GM10248 (cell line): ENCODE data around the gene GPBAR1.

Source experiments
- CTCF ChIA-PET: fragments of 300-600 bp; sonication (Branson Sonifier 250); formaldehyde crosslinking; extraction: SDS; loops from one replicate; lab custom pipeline; 2021; ENCODE audit warnings: antibody characterized with exemption; lab: Yijun Ruan, JAX
- POLR2A ChIA-PET: fragments of 350-650 bp; sonication (Branson Sonifier 250); formaldehyde crosslinking; extraction: SDS; loops from one replicate; lab custom pipeline; 2020; ENCODE audit warnings: antibody characterized with exemption; lab: Yijun Ruan, JAX
- DNase-seq: peaks from one replicate; pipeline ENCODE4 v3.0.0; 2012; ENCODE audit errors: extremely low spot score
- TF ChIP-seq, protein P1 (sequence below): IDR thresholded peaks from 2 replicates; pipeline ENCODE4 v1.5.1; 2012; ENCODE audit warnings: mild to moderate bottlenecking, low read depth; ENCODE audit errors: extremely low read depth, missing control alignments, control extremely low read depth

GPBAR1 gene

DNA sequence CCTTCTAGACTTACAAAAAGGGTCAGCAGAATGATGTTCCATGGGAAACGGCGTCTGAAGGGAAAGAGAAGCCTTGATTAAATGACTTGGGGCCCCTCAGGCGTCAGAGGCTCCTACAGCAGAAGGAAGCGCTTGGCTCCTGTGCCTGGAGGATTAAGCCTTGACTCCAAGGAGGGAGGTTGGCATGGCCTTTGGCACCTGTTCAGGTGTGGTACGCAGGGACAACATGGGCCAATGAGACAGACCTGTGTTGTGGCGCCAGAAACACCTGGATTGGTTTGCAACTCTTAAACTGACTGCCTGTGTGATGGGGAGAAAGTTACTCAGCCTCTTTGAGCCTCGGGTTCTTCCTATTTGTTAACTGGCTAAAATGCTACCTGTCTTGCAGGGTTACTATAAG, 17.1 kb downstream of the GPBAR1 start:
- POLR2A ChIA-PET, result no interaction called here
- CTCF ChIA-PET, result no interaction called here
- TF ChIP-seq, protein P1, sequence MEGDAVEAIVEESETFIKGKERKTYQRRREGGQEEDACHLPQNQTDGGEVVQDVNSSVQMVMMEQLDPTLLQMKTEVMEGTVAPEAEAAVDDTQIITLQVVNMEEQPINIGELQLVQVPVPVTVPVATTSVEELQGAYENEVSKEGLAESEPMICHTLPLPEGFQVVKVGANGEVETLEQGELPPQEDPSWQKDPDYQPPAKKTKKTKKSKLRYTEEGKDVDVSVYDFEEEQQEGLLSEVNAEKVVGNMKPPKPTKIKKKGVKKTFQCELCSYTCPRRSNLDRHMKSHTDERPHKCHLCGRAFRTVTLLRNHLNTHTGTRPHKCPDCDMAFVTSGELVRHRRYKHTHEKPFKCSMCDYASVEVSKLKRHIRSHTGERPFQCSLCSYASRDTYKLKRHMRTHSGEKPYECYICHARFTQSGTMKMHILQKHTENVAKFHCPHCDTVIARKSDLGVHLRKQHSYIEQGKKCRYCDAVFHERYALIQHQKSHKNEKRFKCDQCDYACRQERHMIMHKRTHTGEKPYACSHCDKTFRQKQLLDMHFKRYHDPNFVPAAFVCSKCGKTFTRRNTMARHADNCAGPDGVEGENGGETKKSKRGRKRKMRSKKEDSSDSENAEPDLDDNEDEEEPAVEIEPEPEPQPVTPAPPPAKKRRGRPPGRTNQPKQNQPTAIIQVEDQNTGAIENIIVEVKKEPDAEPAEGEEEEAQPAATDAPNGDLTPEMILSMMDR, result no peak
- DNase-seq, result no peak

DNA sequence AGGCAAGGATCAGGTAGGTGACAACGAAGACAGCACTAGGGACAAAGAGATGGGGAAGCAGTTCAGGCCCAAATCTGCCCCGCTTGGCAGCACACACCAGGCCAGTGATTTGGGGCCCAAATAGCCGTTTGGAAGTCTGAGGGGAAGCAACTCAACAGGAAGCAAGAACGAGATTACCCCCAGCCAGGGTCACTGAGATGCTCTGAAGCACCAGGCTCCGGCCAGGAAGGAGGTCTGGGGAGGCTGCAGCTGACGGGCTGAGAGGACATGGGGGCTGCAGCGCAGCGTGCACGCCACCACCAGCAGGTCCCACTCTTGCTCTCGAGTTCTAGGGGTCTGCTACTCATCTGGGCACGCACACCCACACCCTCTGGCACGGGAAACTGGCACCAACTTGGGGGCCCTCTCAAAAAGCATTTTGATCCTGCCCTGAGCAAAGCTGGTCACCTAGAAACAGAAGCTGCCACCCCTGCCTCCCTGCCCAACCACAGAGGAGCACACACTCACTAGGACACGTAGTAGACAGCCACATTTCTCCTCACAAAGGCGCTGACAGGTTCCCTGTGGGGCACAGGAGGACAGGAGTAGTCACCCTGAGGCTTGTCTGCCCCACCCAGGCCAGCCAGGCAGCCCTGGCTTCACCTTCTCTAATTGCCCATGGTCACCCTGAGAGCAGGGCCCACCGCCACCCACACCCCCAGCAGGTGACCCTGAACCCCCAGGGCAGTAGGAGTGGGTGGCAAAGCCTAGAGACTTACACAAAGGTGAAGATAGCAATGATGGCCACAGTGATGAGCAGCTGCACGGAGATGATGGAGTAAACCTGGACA, 17.9 kb downstream of the GPBAR1 start:
- ChIA-PET POLR2A (no interaction called here), CTCF (interaction anchor here (1.0 kb wide), 1 partner anchor 8 kb away, joined by 4 read pairs; the partner anchor contains the start of genes AAMP and PNKD)
- TF ChIP-seq, protein P1, result no peak
- DNase-seq, result no peak

GRCh38 chr2:218280260-218280870, 19.6 kb downstream of the GPBAR1 start:
- POLR2A ChIA-PET, result no interaction called here
- no peak for DNase-seq
- TF ChIP-seq, protein P1, result no peak
- CTCF ChIA-PET, result interaction anchor here (1.0 to 7.9 kb wide), 3 partner anchors 8 to 16 kb away, joined by 4 to 115 read pairs (median 4); partner anchors contain the start of genes AAMP and PNKD

GRCh38 chr2:218281449-218281848, 20.6 kb downstream of the GPBAR1 start:
- POLR2A ChIA-PET, result interaction anchor here (0.6 kb wide), 1 partner anchor 93 kb away, joined by 3 read pairs; no protein-coding TSS in a partner anchor
- CTCF ChIA-PET, result interaction anchor here (0.9 to 7.9 kb wide), 4 partner anchors 10 to 19 kb away, joined by 3 to 115 read pairs (median 4); partner anchors contain the start of genes AAMP and PNKD
- DNase-seq, result no peak
- TF ChIP-seq, protein P1, result no peak

DNA sequence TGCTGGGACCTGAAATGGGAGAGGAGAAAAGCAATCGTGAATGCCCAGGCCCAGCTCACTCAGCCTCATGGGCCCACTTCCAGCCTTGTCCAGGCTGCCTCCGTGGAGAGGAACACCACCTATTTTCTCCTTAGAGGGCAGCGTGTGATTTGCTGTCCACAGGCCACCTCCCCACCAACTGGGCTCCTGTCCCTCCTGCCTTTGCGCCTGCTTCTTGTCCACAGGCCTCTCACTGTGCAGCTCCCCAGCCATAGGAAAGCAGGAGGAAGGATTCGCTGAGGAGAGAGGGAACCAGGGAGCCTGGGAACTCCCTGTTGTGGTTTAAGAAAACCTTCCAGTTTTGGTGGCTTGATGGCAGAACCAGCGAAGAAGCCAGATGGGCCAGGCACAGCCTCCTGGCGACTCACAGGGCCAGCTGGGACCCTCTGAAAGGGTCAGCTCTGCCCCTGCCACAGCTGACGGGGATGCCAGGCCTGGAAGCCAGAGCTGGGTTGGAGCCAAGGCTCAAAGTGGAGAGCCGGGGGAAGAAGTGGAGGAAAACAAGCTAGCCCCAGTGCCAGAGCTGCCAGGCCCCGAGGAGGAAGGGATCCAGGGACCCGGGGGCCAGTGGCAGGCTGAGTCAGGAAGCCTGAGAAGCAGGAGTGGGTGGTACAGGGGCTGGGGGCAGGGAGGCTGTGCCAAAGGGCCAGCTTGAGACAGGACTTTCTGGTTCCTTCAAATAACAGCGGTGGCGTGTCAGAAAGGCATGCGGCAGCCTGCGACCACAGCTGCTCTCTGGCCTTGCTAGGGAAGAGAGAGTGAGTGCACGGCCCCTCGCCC, 21.6 kb downstream of the GPBAR1 start:
- ChIA-PET POLR2A (no interaction called here), CTCF (interaction anchor here (0.9 to 7.9 kb wide), 3 partner anchors 10 to 18 kb away, joined by 3 to 115 read pairs (median 3); partner anchors contain the start of genes AAMP and PNKD)
- TF ChIP-seq, protein P1, result no peak
- DNase-seq, result no peak
